ENCODE measurements around the gene CCR9.

DNA sequence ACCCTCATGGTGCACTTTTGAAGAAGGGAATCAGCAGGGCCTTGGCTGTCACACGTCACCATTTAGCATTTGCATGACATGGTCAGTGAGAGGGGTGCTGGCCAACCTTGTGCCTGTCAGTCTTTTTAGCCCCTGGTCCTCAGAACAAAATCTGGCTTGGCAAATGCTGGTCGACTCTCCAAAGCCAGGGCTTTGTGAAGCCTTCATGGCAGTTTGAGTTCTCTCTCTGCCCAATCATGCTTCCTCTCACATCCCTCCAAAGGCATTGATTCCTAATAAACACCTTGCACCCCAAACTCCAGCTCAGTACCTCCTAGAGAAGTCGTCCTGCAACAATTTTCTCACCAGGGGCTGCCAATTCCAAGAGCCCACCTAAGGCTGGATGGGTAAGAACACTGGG is 19.4 kb downstream of the CCR9 start:
- TF ChIP-seq CTCF (IDR thresholded peaks at IDR 0.05), result no peak
- TF ChIP-seq POLR2AphosphoS5 (IDR thresholded peaks at IDR 0.05), result no peak

All from stomach (tissue), 4 donors.